ENCODE measurements around the gene KCNK5.

Gene KCNK5

GRCh38 chr6:39228992-39229767 lies at the start of gene KCNK5:
Gene KCNK5 (minus strand): TSS chr6:39229475. CDS start chr6:39229111, 364 bp downstream.
- no peak for DNase-seq

- DNase-seq = no peak
Observed at GRCh38 chr6:39276379-39276995, 47.2 kb upstream of the KCNK5 start.

GRCh38 chr6:39274903-39275302 lies 45.6 kb upstream of the KCNK5 start:
- no peak for DNase-seq

- no peak for DNase-seq
Observed at GRCh38 chr6:39274471-39274870, 45.2 kb upstream of the KCNK5 start.

GRCh38 chr6:39273406-39273821 lies 44.1 kb upstream of the KCNK5 start:
- DNase-seq = no peak

GRCh38 chr6:39269961-39270360 lies 40.7 kb upstream of the KCNK5 start:
- DNase-seq = no peak

- no peak for DNase-seq
Observed at GRCh38 chr6:39268721-39269120, 39.4 kb upstream of the KCNK5 start.

- DNase-seq = no peak
Observed at GRCh38 chr6:39268171-39268570, 38.9 kb upstream of the KCNK5 start.

GRCh38 chr6:39266782-39267355 lies 37.6 kb upstream of the KCNK5 start:
- DNase-seq = no peak

- DNase-seq = no peak
Observed at GRCh38 chr6:39266375-39266774, 37.1 kb upstream of the KCNK5 start.

- DNase-seq = no peak
Observed at GRCh38 chr6:39263303-39264037, 34.2 kb upstream of the KCNK5 start.

- DNase-seq = no peak
Observed at GRCh38 chr6:39261751-39262150, 32.5 kb upstream of the KCNK5 start.

- no peak for DNase-seq
Observed at GRCh38 chr6:39260953-39261352, 31.7 kb upstream of the KCNK5 start.

- DNase-seq = no peak
Observed at GRCh38 chr6:39260456-39260855, 31.2 kb upstream of the KCNK5 start.

- no peak for DNase-seq
Observed at GRCh38 chr6:39256294-39256940, 27.1 kb upstream of the KCNK5 start.

GRCh38 chr6:39254999-39255535 lies 25.8 kb upstream of the KCNK5 start:
- DNase-seq = no peak

- no peak for DNase-seq
Observed at GRCh38 chr6:39251406-39251805, 22.1 kb upstream of the KCNK5 start.

GRCh38 chr6:39250507-39250906 lies 21.2 kb upstream of the KCNK5 start:
- no peak for DNase-seq

GRCh38 chr6:39249278-39249677 lies 20.0 kb upstream of the KCNK5 start:
- DNase-seq = no peak

GRCh38 chr6:39247667-39248194 lies 18.5 kb upstream of the KCNK5 start:
- DNase-seq = no peak

GRCh38 chr6:39243809-39244208 lies 14.5 kb upstream of the KCNK5 start:
- no peak for DNase-seq

GRCh38 chr6:39240155-39240757 lies 11.0 kb upstream of the KCNK5 start:
- no peak for DNase-seq

All from NK-92 treated with Interleukin-12 subunit alpha and Interleukin-12 subunit beta, amount 100 ng/mL, for 24 hours (cell line).